H1 (cell line): ENCODE data around the gene ZNF468. TPM values are rescaled to one million over a fixed set of nuclear protein-coding genes. Genes with fewer than 3 reads are reported as not detected.
"Not testable (repeated sequence)": the region's sequence is repeated elsewhere in the genome, so short reads cannot be mapped to it uniquely, and the experiment has no call there.

ENCODE experiments used
- CTCF ChIA-PET: fragments of 300-600 bp; sonication (Branson Sonifier 250); formaldehyde crosslinking; loops from one replicate; lab custom pipeline; 2021; ENCODE audit not compliant: partially characterized antibody; lab: Charles Lee
- POLR2A ChIA-PET: fragments of 300-600 bp; sonication (Branson Sonifier 250); formaldehyde crosslinking; loops from one replicate; lab custom pipeline; 2021; ENCODE audit warnings: inconsistent platforms; ENCODE audit not compliant: partially characterized antibody; lab: Charles Lee
- DNase-seq, 2 experiments: peaks; one replicate each; pipeline versions ENCODE4 v3.0.0 to v3.0.0-alpha.2; 2010 to 2022; ENCODE audit warnings: low spot score in 2 of 2, low read depth in 1 of 2, mixed read lengths in 1 of 2
- FAIRE-seq: peaks from 2 replicates; lab custom pipeline; 2011; peaks lifted over from hg19 to GRCh38; lab: Jason Lieb, UNC
- H2AFZ ChIP-seq: 2 replicates; pipeline ENCODE4 v1.8.1; 2012; ENCODE audit warnings: low read length, inconsistent platforms
- H2AK5ac ChIP-seq: 2 replicates; pipeline ENCODE4 v1.6.1; 2013; ENCODE audit warnings: low read depth, low read length
- H2BK120ac ChIP-seq: replicated peaks from 2 replicates; pipeline ENCODE3; 2013; ENCODE audit warnings: low read depth, low read length, inconsistent platforms
- H2BK12ac ChIP-seq: 2 replicates; pipeline ENCODE4 v1.6.1; 2013; ENCODE audit warnings: low read depth, low read length
- H2BK15ac ChIP-seq: 2 replicates; pipeline ENCODE4 v1.6.1; 2013; ENCODE audit warnings: low read length
- H2BK20ac ChIP-seq: 2 replicates; pipeline ENCODE4 v1.6.1; 2013; ENCODE audit warnings: low read length
- H2BK5ac ChIP-seq: 2 replicates; pipeline ENCODE4 v1.6.1; 2013; ENCODE audit warnings: low read depth, low read length
- H3K14ac ChIP-seq: 2 replicates; pipeline ENCODE4 v1.6.1; 2013; ENCODE audit warnings: inconsistent platforms; ENCODE audit not compliant: insufficient read length
- H3K18ac ChIP-seq: 2 replicates; pipeline ENCODE4 v1.6.1; 2013; ENCODE audit warnings: low read length; ENCODE audit errors: extremely low read depth
- H3K23ac ChIP-seq: 2 replicates; pipeline ENCODE4 v1.6.1; 2013; ENCODE audit warnings: inconsistent platforms; ENCODE audit not compliant: insufficient read length
- H3K23me2 ChIP-seq: 2 replicates; pipeline ENCODE4 v1.6.1; 2013; ENCODE audit warnings: low read depth, low read length
- H3K27ac ChIP-seq: 2 replicates; pipeline ENCODE4 v1.6.1; 2011; ENCODE audit warnings: low read depth, low read length, inconsistent platforms
- H3K27me3 ChIP-seq, 4 experiments: replicated peaks in 1 of 4; 1 replicate in 1 of 4; 2 replicates in 3 of 4; pipeline versions ENCODE4 v1.6.1 to v1.8.1; 2011 to 2013; ENCODE audit warnings: low read length in 3 of 4, mild to moderate bottlenecking in 3 of 4, inconsistent platforms in 2 of 4, mixed read lengths in 2 of 4, moderate library complexity in 1 of 4; ENCODE audit not compliant: control insufficient read depth in 3 of 4, insufficient read depth in 3 of 4; ENCODE audit errors: extremely low read depth in 1 of 4
- H3K36me3 ChIP-seq, 4 experiments: 2 replicates each; pipeline versions ENCODE4 v1.6.1 to v1.8.1; 2011 to 2013; ENCODE audit warnings: mild to moderate bottlenecking in 4 of 4, low read length in 3 of 4, moderate library complexity in 2 of 4, control low read depth in 1 of 4, inconsistent platforms in 1 of 4; ENCODE audit not compliant: insufficient read depth in 4 of 4, control insufficient read depth in 2 of 4
- H3K4ac ChIP-seq: replicated peaks from 2 replicates; pipeline ENCODE3; 2013; ENCODE audit warnings: low read length, low read depth, mixed read lengths, inconsistent platforms; ENCODE audit not compliant: insufficient read length
- H3K4me1 ChIP-seq, 4 experiments: replicated peaks in 1 of 4; 1 replicate in 1 of 4; 2 replicates in 3 of 4; pipeline versions ENCODE4 v1.6.1 to v1.8.1; 2011 to 2013; ENCODE audit warnings: low read length in 3 of 4, inconsistent platforms in 2 of 4, mixed read lengths in 1 of 4; ENCODE audit not compliant: insufficient read depth in 4 of 4, control insufficient read depth in 3 of 4
- H3K4me2 ChIP-seq, 2 experiments: 2 replicates each; pipeline versions ENCODE4 v1.6.1 to v1.8.1; 2011 to 2013; ENCODE audit warnings: low read depth in 2 of 2, low read length in 2 of 2, control low read depth in 1 of 2, inconsistent platforms in 1 of 2, mild to moderate bottlenecking in 1 of 2; ENCODE audit not compliant: insufficient read depth in 1 of 2
- H3K4me3 ChIP-seq, 4 experiments: fragments of 200-600, 300-600 bp in 1 of 4; sonication (generic), shearing (Covaris generic), sonication (Bioruptor Twin) in 1 of 4; 2 replicates each; pipeline versions ENCODE4 v1.5.1 to v1.8.1; 2011 to 2016; ENCODE audit warnings: low read length in 4 of 4, low read depth in 3 of 4, control low read depth in 2 of 4, inconsistent platforms in 2 of 4, mild to moderate bottlenecking in 2 of 4, mixed read lengths in 1 of 4, moderate library complexity in 1 of 4; ENCODE audit not compliant: insufficient read depth in 2 of 4; ENCODE audit errors: extremely low read depth in 1 of 4
- H3K56ac ChIP-seq: replicated peaks from 2 replicates; pipeline ENCODE3; 2013; ENCODE audit warnings: low read depth, mild to moderate bottlenecking, mixed read lengths, low read length, inconsistent platforms; ENCODE audit not compliant: insufficient read length
- H3K79me1 ChIP-seq: 2 replicates; pipeline ENCODE4 v1.6.1; 2013; ENCODE audit warnings: low read depth, low read length, control low read depth
- H3K79me2 ChIP-seq, 2 experiments: 2 replicates each; pipeline versions ENCODE4 v1.6.1 to v1.8.1; 2012 to 2013; ENCODE audit warnings: low read length in 2 of 2, mild to moderate bottlenecking in 2 of 2, inconsistent platforms in 1 of 2; ENCODE audit not compliant: insufficient read depth in 2 of 2, control insufficient read depth in 1 of 2
- H3K9ac ChIP-seq, 4 experiments: replicated peaks in 1 of 4; 1 replicate in 1 of 4; 2 replicates in 3 of 4; pipeline versions ENCODE4 v1.6.1 to v1.8.1; 2011 to 2013; ENCODE audit warnings: low read depth in 3 of 4, low read length in 3 of 4, control low read depth in 2 of 4, mild to moderate bottlenecking in 2 of 4, moderate library complexity in 2 of 4, inconsistent platforms in 1 of 4; ENCODE audit errors: extremely low read depth in 1 of 4
- H3K9me3 ChIP-seq, 2 experiments: 2 replicates each; pipeline versions ENCODE4 v1.6.1 to v1.8.1; 2012 to 2013; ENCODE audit warnings: mild to moderate bottlenecking in 2 of 2, moderate library complexity in 2 of 2, control low read depth in 1 of 2, inconsistent platforms in 1 of 2, low read depth in 1 of 2, low read length in 1 of 2, mixed read lengths in 1 of 2; ENCODE audit not compliant: insufficient read depth in 2 of 2
- H4K20me1 ChIP-seq, 2 experiments: replicated peaks in 1 of 2; 2 replicates each; pipeline versions ENCODE3 to v1.8.1; 2011 to 2013; ENCODE audit warnings: inconsistent platforms in 2 of 2, low read length in 2 of 2, mild to moderate bottlenecking in 1 of 2; ENCODE audit not compliant: insufficient read depth in 2 of 2, control insufficient read depth in 1 of 2
- H4K5ac ChIP-seq: 2 replicates; pipeline ENCODE4 v1.6.1; 2013; ENCODE audit warnings: low read length, low read depth, mixed read lengths, inconsistent platforms; ENCODE audit not compliant: insufficient read length
- H4K8ac ChIP-seq: 2 replicates; pipeline ENCODE4 v1.8.0; 2013; ENCODE audit warnings: mild to moderate bottlenecking, moderate library complexity, low read length, inconsistent platforms; ENCODE audit not compliant: insufficient read depth; ENCODE audit errors: extremely low read depth
- H4K91ac ChIP-seq: replicated peaks from 2 replicates; pipeline ENCODE3; 2013; ENCODE audit warnings: low read length, mixed read lengths, inconsistent platforms; ENCODE audit not compliant: insufficient read length
- EZH2 ChIP-seq: fragments of 200-600 bp; sonication (generic); IDR thresholded peaks from 2 replicates; pipeline ENCODE4 v1.7.1; 2012; ENCODE audit warnings: low read depth, mild to moderate bottlenecking, moderate library complexity, low read length, inconsistent platforms; ENCODE audit not compliant: severe bottlenecking
- NRF1 ChIP-seq: IDR thresholded peaks from 2 replicates; pipeline ENCODE4 v1.6.1; 2011; ENCODE audit warnings: mild to moderate bottlenecking, low read depth, low read length, improper control_type of control experiment
- SIX5 ChIP-seq: IDR thresholded peaks from 2 replicates; pipeline ENCODE4 v1.6.1; 2011; ENCODE audit warnings: mild to moderate bottlenecking, low read depth, low read length
- WGBS, 2 experiments: shearing (Covaris generic) in 1 of 2; methylation state at CpG; one replicate each; pipeline versions ENCODE4 v1.1.6 to v1.1.7; 2013 to 2015; ENCODE audit warnings: low lambda C conversion rate in 2 of 2, mixed read lengths in 2 of 2, inconsistent platforms in 1 of 2, low coverage in 1 of 2, missing lambda C conversion rate in 1 of 2; ENCODE audit not compliant: insufficient replicate concordance in 2 of 2, insufficient coverage in 1 of 2, insufficient read length in 1 of 2; ENCODE audit errors: extremely low coverage in 1 of 2, missing lambda C conversion rate in 1 of 2; 5-methylcytosine and 5-hydroxymethylcytosine counted together
- polyA plus RNA-seq, 7 experiments: library from polyadenylated mRNA; depleted of rRNA in 3 of 7; stranded (reverse) in 5 of 7; unstranded in 2 of 7; fragments of >200 nt in 5 of 7; fragments of 200-250 nt in 2 of 7; gene quantifications; 1 replicate in 5 of 7; 2 replicates in 1 of 7; 4 replicates in 1 of 7; pipeline versions ENCODE4 v1.2.1 to v1.2.3, GENCODE V29; 2011 to 2013; ENCODE audit warnings: missing spikeins in 2 of 7, mixed read lengths in 2 of 7
- total RNA-seq: library from RNA; stranded (reverse); fragmentation: NEBNext Ultra II Directional; extraction: Animal tissue kit (Norgen Biotek cat#: 25700); gene quantifications from 2 replicates; pipeline ENCODE4 v1.2.1, GENCODE V29; 2021
- TF ChIP-seq, protein P1 (sequence below), 3 experiments: IDR thresholded peaks; 1 replicate in 2 of 3; 2 replicates in 1 of 3; pipeline versions ENCODE4 v1.5.1 to v1.6.1; 2011; ENCODE audit warnings: low read length in 3 of 3, mild to moderate bottlenecking in 3 of 3, inconsistent platforms in 2 of 3, low read depth in 1 of 3, moderate library complexity in 1 of 3; ENCODE audit not compliant: insufficient read depth in 1 of 3; ENCODE audit errors: control extremely low read depth in 1 of 3

The ZNF468 gene
- total and polyA plus RNA-seq, 2 of the 8 experiments (the other 6 are each of a cell fraction or from before 2014, with no cell fraction given), result 13.5 to 26.1 TPM

DNA sequence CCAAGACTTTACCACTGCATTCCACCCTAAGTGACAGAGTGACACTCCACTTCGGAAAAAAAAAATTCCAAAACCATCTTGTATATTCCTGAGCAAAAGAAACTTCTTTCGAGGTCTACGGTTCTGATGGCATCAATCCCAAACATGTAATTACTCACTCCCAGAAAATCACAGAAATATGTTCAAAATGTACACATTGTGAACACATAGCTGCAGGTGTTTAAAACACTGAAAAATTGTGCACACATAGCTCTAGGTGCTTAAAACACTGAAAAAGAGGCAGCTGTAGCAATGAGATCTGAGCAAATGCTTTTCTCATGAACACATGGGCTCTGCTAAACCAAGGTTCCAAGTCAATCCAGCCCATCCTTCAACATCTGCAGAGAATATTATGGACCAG lies 14.0 kb upstream of the ZNF468 start (continued):
- TF ChIP-seq EZH2, result no peak
- TF ChIP-seq NRF1, result no peak
- no peak for TF ChIP-seq SIX5
- TF ChIP-seq, protein P1, sequence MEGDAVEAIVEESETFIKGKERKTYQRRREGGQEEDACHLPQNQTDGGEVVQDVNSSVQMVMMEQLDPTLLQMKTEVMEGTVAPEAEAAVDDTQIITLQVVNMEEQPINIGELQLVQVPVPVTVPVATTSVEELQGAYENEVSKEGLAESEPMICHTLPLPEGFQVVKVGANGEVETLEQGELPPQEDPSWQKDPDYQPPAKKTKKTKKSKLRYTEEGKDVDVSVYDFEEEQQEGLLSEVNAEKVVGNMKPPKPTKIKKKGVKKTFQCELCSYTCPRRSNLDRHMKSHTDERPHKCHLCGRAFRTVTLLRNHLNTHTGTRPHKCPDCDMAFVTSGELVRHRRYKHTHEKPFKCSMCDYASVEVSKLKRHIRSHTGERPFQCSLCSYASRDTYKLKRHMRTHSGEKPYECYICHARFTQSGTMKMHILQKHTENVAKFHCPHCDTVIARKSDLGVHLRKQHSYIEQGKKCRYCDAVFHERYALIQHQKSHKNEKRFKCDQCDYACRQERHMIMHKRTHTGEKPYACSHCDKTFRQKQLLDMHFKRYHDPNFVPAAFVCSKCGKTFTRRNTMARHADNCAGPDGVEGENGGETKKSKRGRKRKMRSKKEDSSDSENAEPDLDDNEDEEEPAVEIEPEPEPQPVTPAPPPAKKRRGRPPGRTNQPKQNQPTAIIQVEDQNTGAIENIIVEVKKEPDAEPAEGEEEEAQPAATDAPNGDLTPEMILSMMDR (IDR thresholded peaks at IDR 0.05; ENCODE audit: control extremely low read depth in 1 of 3, insufficient read depth in 1 of 3, low read depth in 1 of 3, low read length in 3 of 3), result no peak

DNA sequence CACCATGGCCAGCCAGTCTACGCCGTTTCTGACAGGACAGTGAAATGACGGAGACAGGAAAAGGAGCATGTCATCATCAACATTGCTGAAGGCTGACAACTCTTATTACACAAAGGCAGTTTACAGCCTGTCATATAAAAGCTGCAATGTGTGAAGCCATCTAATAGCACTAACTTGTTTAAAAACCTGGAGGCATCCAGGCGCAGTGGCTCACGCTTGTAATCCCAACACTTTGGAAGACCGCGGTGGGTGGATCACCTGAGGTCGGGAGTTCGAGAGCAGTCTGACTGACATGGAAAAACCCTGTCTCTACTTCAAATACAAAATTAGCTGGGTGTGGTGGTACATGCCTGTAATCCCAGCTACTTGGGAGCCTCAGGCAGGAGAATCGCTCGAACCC lies 10.6 kb upstream of the ZNF468 start:
- CTCF ChIA-PET, H2BK5ac ChIP-seq, H3K27me3 ChIP-seq, H3K23ac ChIP-seq, H4K8ac ChIP-seq, H3K79me2 ChIP-seq, H2BK20ac ChIP-seq, H2AFZ ChIP-seq, H3K36me3 ChIP-seq, H2BK120ac ChIP-seq, H4K91ac ChIP-seq, DNase-seq, H3K4me2 ChIP-seq, H4K5ac ChIP-seq, H2AK5ac ChIP-seq, H3K18ac ChIP-seq, H3K9me3 ChIP-seq, H3K79me1 ChIP-seq, H3K4ac ChIP-seq, H2BK12ac ChIP-seq, H2BK15ac ChIP-seq, H3K4me1 ChIP-seq, H3K14ac ChIP-seq, H3K23me2 ChIP-seq, POLR2A ChIA-PET, H4K20me1 ChIP-seq, H3K9ac ChIP-seq, H3K56ac ChIP-seq, H3K27ac ChIP-seq, H3K4me3 ChIP-seq: not testable (repeated sequence)
- FAIRE-seq, result peak; percentile 24
- 95% methylated on average over 11 of the region's 11 CpGs; no CpG with 5 or more reads in 1 of the 2 experiments for WGBS, 2 experiments
